SK-N-SH (cell line): ENCODE data around the gene HHAT. TPM values are rescaled to one million over a fixed set of nuclear protein-coding genes. Genes with fewer than 3 reads are reported as not detected.

Experiments
- CTCF ChIA-PET: fragments of 300-600, 350-600 bp; formaldehyde crosslinking; extraction: SDS; loops from one replicate; lab custom pipeline; 2021; lab: Yijun Ruan, JAX
- POLR2A ChIA-PET: fragments of 350-600 bp; sonication (Branson Sonifier 250); formaldehyde crosslinking; extraction: SDS; loops from one replicate; lab custom pipeline; 2020; ENCODE audit warnings: antibody characterized with exemption, inconsistent platforms; lab: Yijun Ruan, JAX
- DNase-seq: peaks from one replicate; pipeline ENCODE4 v3.0.0; 2012
- H2AFZ ChIP-seq: fragments of 200-600 bp; sonication (generic); 2 replicates; pipeline ENCODE4 v1.8.1; 2016; ENCODE audit warnings: antibody characterized with exemption, mild to moderate bottlenecking, low read depth
- H3F3A ChIP-seq: fragments of 200-600 bp; sonication (generic); replicated peaks from 2 replicates; pipeline ENCODE3; 2016; ENCODE audit warnings: antibody characterized with exemption, mild to moderate bottlenecking; ENCODE audit not compliant: insufficient read depth
- H3K27ac ChIP-seq, 2 experiments: fragments of 200-500 bp in 1 of 2; fragments of 200-600 bp in 1 of 2; sonication (Bioruptor generic) in 1 of 2; sonication (generic), shearing (Covaris generic) in 1 of 2; 2 replicates each; pipeline versions ENCODE4 v1.5.1 to v1.6.1; 2014 to 2016; ENCODE audit warnings: low read depth in 2 of 2, inconsistent platforms in 1 of 2, low read length in 1 of 2, mild to moderate bottlenecking in 1 of 2, mixed read lengths in 1 of 2
- H3K27me3 ChIP-seq: fragments of 200-600 bp; sonication (generic), shearing (Covaris generic); 2 replicates; pipeline ENCODE4 v1.6.1; 2016; ENCODE audit warnings: mixed run types; ENCODE audit not compliant: insufficient read depth
- H3K36me3 ChIP-seq, 2 experiments: fragments of 200-500 bp in 1 of 2; fragments of 200-600 bp in 1 of 2; sonication (Bioruptor generic) in 1 of 2; sonication (generic) in 1 of 2; replicated peaks in 1 of 2; 2 replicates each; pipeline versions ENCODE3 to v1.5.1; 2014 to 2016; ENCODE audit warnings: low read length in 1 of 2, mild to moderate bottlenecking in 1 of 2; ENCODE audit not compliant: insufficient read depth in 2 of 2, control insufficient read depth in 1 of 2
- H3K4me1 ChIP-seq, 2 experiments: fragments of 200-500 bp in 1 of 2; fragments of 200-600 bp in 1 of 2; sonication (Bioruptor generic) in 1 of 2; sonication (generic), shearing (Covaris generic) in 1 of 2; 2 replicates each; pipeline versions ENCODE4 v1.5.1 to v1.6.1; 2014 to 2016; ENCODE audit warnings: low read depth in 1 of 2, low read length in 1 of 2, mixed run types in 1 of 2; ENCODE audit not compliant: insufficient read depth in 2 of 2, control insufficient read depth in 1 of 2
- H3K4me2 ChIP-seq: fragments of 200-600 bp; sonication (generic), shearing (Covaris generic); 2 replicates; pipeline ENCODE4 v1.6.1; 2017; ENCODE audit warnings: mixed run types
- H3K4me3 ChIP-seq, 2 experiments: fragments of 200-500 bp in 1 of 2; fragments of 200-600 bp in 1 of 2; sonication (Bioruptor generic) in 1 of 2; sonication (generic), shearing (Covaris generic) in 1 of 2; 2 replicates each; pipeline versions ENCODE4 v1.5.1 to v1.8.1; 2014 to 2016; ENCODE audit warnings: low read depth in 2 of 2, inconsistent platforms in 1 of 2, low read length in 1 of 2, mild to moderate bottlenecking in 1 of 2, mixed read lengths in 1 of 2, moderate library complexity in 1 of 2
- H3K79me2 ChIP-seq: fragments of 200-600 bp; sonication (generic); 2 replicates; pipeline ENCODE4 v1.8.1; 2017; ENCODE audit warnings: mild to moderate bottlenecking; ENCODE audit not compliant: insufficient read depth
- H3K9ac ChIP-seq: fragments of 200-600 bp; sonication (generic); 2 replicates; pipeline ENCODE4 v1.6.1; 2017; ENCODE audit warnings: mixed run types
- H3K9me2 ChIP-seq: fragments of 200-600 bp; sonication (generic); 2 replicates; pipeline ENCODE4 v1.6.1; 2017; ENCODE audit warnings: mixed run types
- H3K9me3 ChIP-seq: fragments of 200-600 bp; sonication (generic); 2 replicates; pipeline ENCODE4 v1.6.1; 2017; ENCODE audit warnings: mixed run types, mild to moderate bottlenecking, moderate library complexity
- H4K20me1 ChIP-seq: fragments of 200-600 bp; sonication (generic); 2 replicates; pipeline ENCODE4 v1.6.1; 2017; ENCODE audit warnings: mild to moderate bottlenecking, mixed run types; ENCODE audit not compliant: insufficient read depth
- CHD2 ChIP-seq: fragments of 150-350 bp; IDR thresholded peaks from 2 replicates; pipeline ENCODE4 v1.6.1; 2018; ENCODE audit warnings: low read length; ENCODE audit not compliant: partially characterized antibody
- ELF1 ChIP-seq: IDR thresholded peaks from 2 replicates; pipeline ENCODE4 v1.4.0; 2012
- EP300 ChIP-seq, 2 experiments: IDR thresholded peaks; 2 replicates each; pipeline versions ENCODE4 v1.4.0 to v1.6.1; 2012; ENCODE audit warnings: borderline replicate concordance in 1 of 2, low read depth in 1 of 2, low read length in 1 of 2
- FOSL2 ChIP-seq: IDR thresholded peaks from 2 replicates; pipeline ENCODE4 v1.4.0; 2012; ENCODE audit warnings: low read depth, mild to moderate bottlenecking, moderate library complexity, borderline replicate concordance
- FOXJ3 ChIP-seq: sonication (generic); formaldehyde crosslinking; IDR thresholded peaks from 2 replicates; pipeline ENCODE4 v1.5.1; 2020; ENCODE audit warnings: mild to moderate bottlenecking, missing genetic modification reagents
- FOXM1 ChIP-seq: IDR thresholded peaks from 2 replicates; pipeline ENCODE4 v1.4.0; 2012; ENCODE audit warnings: low read depth, mild to moderate bottlenecking
- JUND ChIP-seq: IDR thresholded peaks from 2 replicates; pipeline ENCODE4 v1.4.0; 2012
- MEF2A ChIP-seq: IDR thresholded peaks from 2 replicates; pipeline ENCODE4 v1.4.0; 2012; ENCODE audit warnings: low read depth, borderline replicate concordance
- MXI1 ChIP-seq: IDR thresholded peaks from 2 replicates; pipeline ENCODE4 v1.6.1; 2012; ENCODE audit warnings: mild to moderate bottlenecking, low read depth, low read length, improper control_type of control experiment
- POLR2AphosphoS5 ChIP-seq: IDR thresholded peaks from 2 replicates; pipeline ENCODE4 v1.6.1; 2012; ENCODE audit warnings: low read depth, low read length
- RAD21 ChIP-seq: IDR thresholded peaks from 2 replicates; pipeline ENCODE4 v1.6.1; 2012; ENCODE audit warnings: mild to moderate bottlenecking, low read length
- RCOR1 ChIP-seq: fragments of 150-350 bp; IDR thresholded peaks from 2 replicates; pipeline ENCODE4 v1.6.1; 2017; ENCODE audit warnings: antibody characterized with exemption, low read length
- SMC3 ChIP-seq: IDR thresholded peaks from 2 replicates; pipeline ENCODE4 v1.6.1; 2012; ENCODE audit warnings: low read depth, low read length, improper control_type of control experiment
- TAF1 ChIP-seq: IDR thresholded peaks from 2 replicates; pipeline ENCODE4 v1.6.1; 2012; ENCODE audit warnings: low read depth, mild to moderate bottlenecking, low read length, moderate library complexity, borderline replicate concordance
- TCF12 ChIP-seq: IDR thresholded peaks from 2 replicates; pipeline ENCODE4 v1.4.0; 2012
- TEAD4 ChIP-seq: IDR thresholded peaks from 2 replicates; pipeline ENCODE4 v1.4.0; 2012; ENCODE audit warnings: mild to moderate bottlenecking, borderline replicate concordance; ENCODE audit not compliant: insufficient read depth
- YY1 ChIP-seq: IDR thresholded peaks from 2 replicates; pipeline ENCODE4 v1.4.0; 2012; ENCODE audit warnings: low read depth, mild to moderate bottlenecking
- WGBS: methylation state at CpG from one replicate; pipeline ENCODE4 v1.1.6; 2017; ENCODE audit warnings: low lambda C conversion rate; 5-methylcytosine and 5-hydroxymethylcytosine counted together
- polyA plus RNA-seq, 3 experiments: library from polyadenylated mRNA; depleted of rRNA; stranded (reverse); fragments of >200 nt; gene quantifications; 2 replicates each; pipeline ENCODE4 v1.2.3, GENCODE V29; 2012
- TF ChIP-seq, protein P1 (sequence below): fragments of 200-600 bp; sonication (generic); IDR thresholded peaks from 2 replicates; pipeline ENCODE4 v1.6.1; 2017; ENCODE audit warnings: antibody characterized with exemption, mild to moderate bottlenecking, moderate library complexity
- TF ChIP-seq, protein P2 (sequence below): IDR thresholded peaks from 2 replicates; pipeline ENCODE4; 2012
- TF ChIP-seq, protein P3 (sequence below): IDR thresholded peaks from 2 replicates; pipeline ENCODE4 v1.4.0; 2012; ENCODE audit warnings: low read depth, borderline replicate concordance
- TF ChIP-seq, protein P4 (sequence below): IDR thresholded peaks from 2 replicates; pipeline ENCODE4 v1.6.1; 2012; ENCODE audit warnings: mild to moderate bottlenecking, low read depth, low read length, moderate library complexity
- TF ChIP-seq, protein P5 (sequence below): IDR thresholded peaks from 2 replicates; pipeline ENCODE4 v1.4.0; 2012; ENCODE audit warnings: low read depth
- TF ChIP-seq, protein P6 (sequence below): fragments of 150-350 bp; IDR thresholded peaks from 2 replicates; pipeline ENCODE4 v1.6.1; 2017; ENCODE audit warnings: antibody characterized with exemption, low read length, low read depth, borderline replicate concordance

The HHAT gene
- polyA plus RNA-seq, 1 of the 3 experiments (the other 2 are of a cell fraction): 8.1 TPM

DNA sequence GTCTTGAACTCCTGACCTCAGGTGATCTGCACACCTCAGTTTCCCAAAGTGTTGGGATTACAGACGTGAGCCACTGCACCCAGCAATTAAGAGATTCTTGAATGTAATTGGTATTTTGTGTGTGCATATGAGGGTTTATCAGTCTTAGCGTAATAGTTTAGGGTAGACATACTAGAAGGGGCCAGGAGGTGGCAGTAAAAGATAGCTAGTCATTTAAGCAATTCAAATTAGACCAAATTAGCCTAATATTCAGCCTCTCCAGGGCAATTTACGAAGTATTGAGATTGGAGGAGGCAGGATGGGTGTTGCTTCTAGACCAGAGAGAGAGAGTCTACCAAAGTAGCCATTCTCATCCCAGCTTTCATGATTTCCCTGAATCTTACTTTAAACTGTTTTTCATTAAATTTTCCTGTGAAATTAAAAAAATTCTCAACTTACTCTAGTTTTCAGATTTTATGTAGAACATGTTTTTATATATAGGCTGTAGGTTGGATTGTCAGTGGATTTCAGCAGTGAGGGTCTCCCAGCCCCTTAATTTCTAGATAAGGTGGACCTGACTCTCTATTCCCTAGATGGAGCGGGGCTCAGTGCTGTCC, 119.7 kb downstream of the HHAT start:
- H3K9me3 ChIP-seq: no peaks in the 10 kb centered on the region
- H4K20me1 ChIP-seq: no peaks in the 10 kb centered on the region
- H2AFZ ChIP-seq: no peak overlapping the region
- CTCF ChIA-PET: interaction anchor here (0.6 to 8.9 kb wide), 43 partner anchors 8 to 697 kb away, joined by 3 to 264 read pairs (median 6); partner anchors contain the start of gene KCNH1
- peaks cover 3 to 9% of the 10 kb centered on the region in 2 experiments; a peak in 3 of 4 replicates for H3K4me1 ChIP-seq
- WGBS: 38% methylated on average over 4 of the region's 4 CpGs
- no peaks in the 10 kb centered on the region for H3K36me3 ChIP-seq
- no peaks in the 10 kb centered on the region for H3K79me2 ChIP-seq
- no peak overlapping the region for H3K4me2 ChIP-seq
- no peak overlapping the region for H3K27ac ChIP-seq
- peak; percentile 60 for DNase-seq
- POLR2A ChIA-PET: interaction anchor here (0.6 to 0.9 kb wide), 3 partner anchors 123 to 678 kb away, joined by 3 to 4 read pairs (median 3); no protein-coding TSS in a partner anchor
- H3K9me2 ChIP-seq: no peaks in the 10 kb centered on the region
- no peaks in the 10 kb centered on the region for H3K27me3 ChIP-seq
- no peak overlapping the region for H3K4me3 ChIP-seq
- peaks cover 6% of the 10 kb centered on the region for H3F3A ChIP-seq
- H3K9ac ChIP-seq: no peak overlapping the region
- TF ChIP-seq, protein P1, sequence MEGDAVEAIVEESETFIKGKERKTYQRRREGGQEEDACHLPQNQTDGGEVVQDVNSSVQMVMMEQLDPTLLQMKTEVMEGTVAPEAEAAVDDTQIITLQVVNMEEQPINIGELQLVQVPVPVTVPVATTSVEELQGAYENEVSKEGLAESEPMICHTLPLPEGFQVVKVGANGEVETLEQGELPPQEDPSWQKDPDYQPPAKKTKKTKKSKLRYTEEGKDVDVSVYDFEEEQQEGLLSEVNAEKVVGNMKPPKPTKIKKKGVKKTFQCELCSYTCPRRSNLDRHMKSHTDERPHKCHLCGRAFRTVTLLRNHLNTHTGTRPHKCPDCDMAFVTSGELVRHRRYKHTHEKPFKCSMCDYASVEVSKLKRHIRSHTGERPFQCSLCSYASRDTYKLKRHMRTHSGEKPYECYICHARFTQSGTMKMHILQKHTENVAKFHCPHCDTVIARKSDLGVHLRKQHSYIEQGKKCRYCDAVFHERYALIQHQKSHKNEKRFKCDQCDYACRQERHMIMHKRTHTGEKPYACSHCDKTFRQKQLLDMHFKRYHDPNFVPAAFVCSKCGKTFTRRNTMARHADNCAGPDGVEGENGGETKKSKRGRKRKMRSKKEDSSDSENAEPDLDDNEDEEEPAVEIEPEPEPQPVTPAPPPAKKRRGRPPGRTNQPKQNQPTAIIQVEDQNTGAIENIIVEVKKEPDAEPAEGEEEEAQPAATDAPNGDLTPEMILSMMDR: peak; percentile 90
- TF ChIP-seq SMC3: peak; percentile 85
- TF ChIP-seq FOSL2: no peak
- no peak for TF ChIP-seq FOXJ3 (CRISPR knock-in tag)
- no peak for TF ChIP-seq MEF2A
- no peak for TF ChIP-seq TAF1
- no peak for TF ChIP-seq JUND
- no peak for TF ChIP-seq TEAD4
- TF ChIP-seq YY1: no peak
- no peak for TF ChIP-seq CHD2
- TF ChIP-seq MXI1: no peak
- TF ChIP-seq, protein P2, sequence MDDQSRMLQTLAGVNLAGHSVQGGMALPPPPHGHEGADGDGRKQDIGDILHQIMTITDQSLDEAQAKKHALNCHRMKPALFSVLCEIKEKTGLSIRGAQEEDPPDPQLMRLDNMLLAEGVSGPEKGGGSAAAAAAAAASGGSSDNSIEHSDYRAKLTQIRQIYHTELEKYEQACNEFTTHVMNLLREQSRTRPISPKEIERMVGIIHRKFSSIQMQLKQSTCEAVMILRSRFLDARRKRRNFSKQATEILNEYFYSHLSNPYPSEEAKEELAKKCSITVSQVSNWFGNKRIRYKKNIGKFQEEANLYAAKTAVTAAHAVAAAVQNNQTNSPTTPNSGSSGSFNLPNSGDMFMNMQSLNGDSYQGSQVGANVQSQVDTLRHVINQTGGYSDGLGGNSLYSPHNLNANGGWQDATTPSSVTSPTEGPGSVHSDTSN: no peak
- TF ChIP-seq, protein P3, sequence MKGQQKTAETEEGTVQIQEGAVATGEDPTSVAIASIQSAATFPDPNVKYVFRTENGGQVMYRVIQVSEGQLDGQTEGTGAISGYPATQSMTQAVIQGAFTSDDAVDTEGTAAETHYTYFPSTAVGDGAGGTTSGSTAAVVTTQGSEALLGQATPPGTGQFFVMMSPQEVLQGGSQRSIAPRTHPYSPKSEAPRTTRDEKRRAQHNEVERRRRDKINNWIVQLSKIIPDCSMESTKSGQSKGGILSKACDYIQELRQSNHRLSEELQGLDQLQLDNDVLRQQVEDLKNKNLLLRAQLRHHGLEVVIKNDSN: no peak
- no peak for TF ChIP-seq RCOR1
- no peak for TF ChIP-seq TCF12
- no peak for TF ChIP-seq POLR2AphosphoS5
- TF ChIP-seq, protein P4, sequence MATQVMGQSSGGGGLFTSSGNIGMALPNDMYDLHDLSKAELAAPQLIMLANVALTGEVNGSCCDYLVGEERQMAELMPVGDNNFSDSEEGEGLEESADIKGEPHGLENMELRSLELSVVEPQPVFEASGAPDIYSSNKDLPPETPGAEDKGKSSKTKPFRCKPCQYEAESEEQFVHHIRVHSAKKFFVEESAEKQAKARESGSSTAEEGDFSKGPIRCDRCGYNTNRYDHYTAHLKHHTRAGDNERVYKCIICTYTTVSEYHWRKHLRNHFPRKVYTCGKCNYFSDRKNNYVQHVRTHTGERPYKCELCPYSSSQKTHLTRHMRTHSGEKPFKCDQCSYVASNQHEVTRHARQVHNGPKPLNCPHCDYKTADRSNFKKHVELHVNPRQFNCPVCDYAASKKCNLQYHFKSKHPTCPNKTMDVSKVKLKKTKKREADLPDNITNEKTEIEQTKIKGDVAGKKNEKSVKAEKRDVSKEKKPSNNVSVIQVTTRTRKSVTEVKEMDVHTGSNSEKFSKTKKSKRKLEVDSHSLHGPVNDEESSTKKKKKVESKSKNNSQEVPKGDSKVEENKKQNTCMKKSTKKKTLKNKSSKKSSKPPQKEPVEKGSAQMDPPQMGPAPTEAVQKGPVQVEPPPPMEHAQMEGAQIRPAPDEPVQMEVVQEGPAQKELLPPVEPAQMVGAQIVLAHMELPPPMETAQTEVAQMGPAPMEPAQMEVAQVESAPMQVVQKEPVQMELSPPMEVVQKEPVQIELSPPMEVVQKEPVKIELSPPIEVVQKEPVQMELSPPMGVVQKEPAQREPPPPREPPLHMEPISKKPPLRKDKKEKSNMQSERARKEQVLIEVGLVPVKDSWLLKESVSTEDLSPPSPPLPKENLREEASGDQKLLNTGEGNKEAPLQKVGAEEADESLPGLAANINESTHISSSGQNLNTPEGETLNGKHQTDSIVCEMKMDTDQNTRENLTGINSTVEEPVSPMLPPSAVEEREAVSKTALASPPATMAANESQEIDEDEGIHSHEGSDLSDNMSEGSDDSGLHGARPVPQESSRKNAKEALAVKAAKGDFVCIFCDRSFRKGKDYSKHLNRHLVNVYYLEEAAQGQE: no peak
- TF ChIP-seq FOXM1: no peak
- TF ChIP-seq, protein P5, sequence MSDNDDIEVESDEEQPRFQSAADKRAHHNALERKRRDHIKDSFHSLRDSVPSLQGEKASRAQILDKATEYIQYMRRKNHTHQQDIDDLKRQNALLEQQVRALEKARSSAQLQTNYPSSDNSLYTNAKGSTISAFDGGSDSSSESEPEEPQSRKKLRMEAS: no peak
- TF ChIP-seq, protein P6, sequence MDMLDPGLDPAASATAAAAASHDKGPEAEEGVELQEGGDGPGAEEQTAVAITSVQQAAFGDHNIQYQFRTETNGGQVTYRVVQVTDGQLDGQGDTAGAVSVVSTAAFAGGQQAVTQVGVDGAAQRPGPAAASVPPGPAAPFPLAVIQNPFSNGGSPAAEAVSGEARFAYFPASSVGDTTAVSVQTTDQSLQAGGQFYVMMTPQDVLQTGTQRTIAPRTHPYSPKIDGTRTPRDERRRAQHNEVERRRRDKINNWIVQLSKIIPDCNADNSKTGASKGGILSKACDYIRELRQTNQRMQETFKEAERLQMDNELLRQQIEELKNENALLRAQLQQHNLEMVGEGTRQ: no peak
- TF ChIP-seq ELF1: no peak
- TF ChIP-seq EP300 (IDR thresholded peaks at IDR 0.05; ENCODE audit: borderline replicate concordance in 1 of 2, low read depth in 1 of 2, low read length in 1 of 2): 0 out of 4 replicates have a peak, but pooled peaks of 1 of the 2 experiments have one; percentile 34
- peak; percentile 96 for TF ChIP-seq RAD21
